AG20443 (cell line): ENCODE results near the gene GOLGA5.
"Not testable (repeated sequence)": the region's sequence is repeated elsewhere in the genome, so short reads cannot be mapped to it uniquely, and the experiment has no call there.

Source experiments
- DNase-seq: peaks from one replicate; pipeline ENCODE4 v3.0.0; 2012; ENCODE audit warnings: low spot score, mixed read lengths

Gene GOLGA5, protein sequence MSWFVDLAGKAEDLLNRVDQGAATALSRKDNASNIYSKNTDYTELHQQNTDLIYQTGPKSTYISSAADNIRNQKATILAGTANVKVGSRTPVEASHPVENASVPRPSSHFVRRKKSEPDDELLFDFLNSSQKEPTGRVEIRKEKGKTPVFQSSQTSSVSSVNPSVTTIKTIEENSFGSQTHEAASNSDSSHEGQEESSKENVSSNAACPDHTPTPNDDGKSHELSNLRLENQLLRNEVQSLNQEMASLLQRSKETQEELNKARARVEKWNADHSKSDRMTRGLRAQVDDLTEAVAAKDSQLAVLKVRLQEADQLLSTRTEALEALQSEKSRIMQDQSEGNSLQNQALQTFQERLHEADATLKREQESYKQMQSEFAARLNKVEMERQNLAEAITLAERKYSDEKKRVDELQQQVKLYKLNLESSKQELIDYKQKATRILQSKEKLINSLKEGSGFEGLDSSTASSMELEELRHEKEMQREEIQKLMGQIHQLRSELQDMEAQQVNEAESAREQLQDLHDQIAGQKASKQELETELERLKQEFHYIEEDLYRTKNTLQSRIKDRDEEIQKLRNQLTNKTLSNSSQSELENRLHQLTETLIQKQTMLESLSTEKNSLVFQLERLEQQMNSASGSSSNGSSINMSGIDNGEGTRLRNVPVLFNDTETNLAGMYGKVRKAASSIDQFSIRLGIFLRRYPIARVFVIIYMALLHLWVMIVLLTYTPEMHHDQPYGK

DNA sequence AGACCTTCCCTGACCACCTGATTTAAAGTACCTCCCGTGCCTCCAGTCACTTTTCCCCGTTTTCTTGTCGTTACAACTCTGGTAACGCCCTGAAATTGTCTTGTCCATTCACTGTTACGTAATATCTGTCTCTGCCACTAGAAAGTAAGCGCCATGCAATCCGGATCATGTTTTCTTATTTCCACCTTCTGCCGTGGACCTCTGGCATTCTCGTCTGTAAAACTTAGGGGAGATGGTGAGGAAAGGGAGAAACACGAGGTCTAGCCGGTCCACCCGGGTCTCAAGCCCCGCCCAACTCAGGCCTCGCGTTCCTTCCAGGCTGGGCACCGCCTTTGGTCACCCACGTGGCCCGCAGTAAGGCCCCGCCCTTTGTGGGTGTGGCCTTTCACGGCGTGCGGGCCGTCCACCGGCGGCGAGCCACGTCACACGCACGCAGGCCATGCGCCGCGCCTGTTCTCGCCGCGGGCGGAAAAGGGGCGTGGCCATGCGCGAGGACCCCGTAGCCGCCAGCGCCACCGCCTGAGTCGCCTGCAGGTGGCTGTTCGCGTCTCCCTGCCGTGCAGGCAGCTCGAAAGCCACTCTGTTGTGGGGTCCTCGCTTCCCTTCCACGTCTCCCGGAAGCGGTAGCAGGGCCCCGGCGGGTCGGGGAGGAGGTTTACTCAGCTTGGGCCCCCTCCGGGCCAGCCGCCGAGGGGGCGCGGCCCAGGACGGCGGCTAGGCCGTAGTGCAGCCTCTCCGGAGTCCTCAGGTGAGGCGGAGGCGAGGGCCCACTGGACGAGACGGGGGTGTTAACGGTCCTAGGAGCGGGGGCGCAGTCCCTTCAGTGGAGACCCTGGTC, at the start of gene GOLGA5:
Gene GOLGA5, plus strand, starts transcription at position 597 of the 838 bp plus-strand sequence. CDS start 3,133 bp downstream, outside the sequence.
- DNase-seq, result peak; percentile 98

- peak; percentile 51 for DNase-seq
Observed at GRCh38 chr14:92747701-92748258, 46.3 kb upstream of the GOLGA5 start.

DNA sequence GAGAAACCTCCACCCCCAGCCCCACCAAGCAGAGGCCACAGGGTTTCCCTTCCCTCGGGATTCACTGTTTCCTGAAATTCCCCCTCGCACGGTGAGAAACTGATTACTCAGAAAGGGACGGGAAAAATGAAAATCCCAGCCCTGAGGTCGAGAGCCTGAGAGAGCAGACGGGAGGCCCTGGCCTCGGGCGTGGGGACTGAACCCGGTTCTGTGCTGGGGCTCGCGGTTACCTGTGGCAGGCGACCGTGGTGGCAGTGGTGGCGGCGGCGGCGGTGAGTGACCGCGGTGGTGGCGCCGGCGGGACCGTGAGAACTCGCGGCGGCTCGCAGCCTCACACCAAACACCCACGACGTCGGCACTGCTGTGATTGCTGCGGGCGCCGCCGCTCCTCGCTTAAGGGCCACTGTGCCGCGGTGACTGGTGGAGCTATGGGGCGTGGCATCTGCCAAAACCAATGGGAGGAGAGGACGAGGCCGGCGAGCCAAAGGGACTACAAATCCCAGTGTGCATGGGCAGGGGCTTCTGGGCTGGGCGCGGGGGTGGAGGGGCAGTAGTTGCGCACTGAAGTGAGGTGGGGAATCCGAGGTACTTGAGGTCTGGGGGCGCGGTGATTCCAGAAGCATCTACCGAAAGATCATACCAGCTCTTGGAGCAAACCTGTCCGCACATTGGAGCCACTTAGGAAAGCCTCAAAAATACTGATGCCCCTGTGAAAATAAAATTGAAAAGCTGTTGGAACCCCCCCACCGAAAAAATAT, 45.7 kb upstream of the GOLGA5 start, which contains the start of gene LGMN:
Gene LGMN, minus strand, starts transcription at position 369 of the 758 bp plus-strand sequence. CDS start 15,841 bp downstream, outside the sequence.
- DNase-seq, result peak; percentile 97

GRCh38 chr14:92750222-92750728, 43.8 kb upstream of the GOLGA5 start:
- DNase-seq, result not testable (repeated sequence)

GRCh38 chr14:92750994-92751400, 43.1 kb upstream of the GOLGA5 start:
- DNase-seq, result no peak

- DNase-seq, result no peak
Observed at GRCh38 chr14:92751819-92752218, 42.3 kb upstream of the GOLGA5 start.

DNA sequence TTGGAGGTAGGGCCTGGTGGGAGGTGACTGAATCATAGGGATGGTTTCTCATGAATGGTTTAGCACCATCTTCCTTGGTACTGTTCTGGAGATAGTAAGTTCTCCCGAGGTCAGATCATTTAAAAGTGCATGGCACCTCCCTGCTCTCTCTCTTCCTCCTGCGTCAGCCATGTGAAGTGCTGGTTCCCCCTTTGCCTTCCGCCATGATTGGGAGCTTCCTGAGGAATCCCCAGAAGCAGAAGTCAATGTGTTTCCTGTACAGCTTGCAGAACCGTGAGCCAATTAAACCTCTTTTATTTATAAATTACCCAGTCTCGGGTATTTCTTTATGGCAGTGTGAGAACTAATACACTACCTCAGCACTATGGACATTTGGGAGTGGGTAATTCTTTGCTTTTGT, 40.9 kb upstream of the GOLGA5 start:
- no peak for DNase-seq

DNA sequence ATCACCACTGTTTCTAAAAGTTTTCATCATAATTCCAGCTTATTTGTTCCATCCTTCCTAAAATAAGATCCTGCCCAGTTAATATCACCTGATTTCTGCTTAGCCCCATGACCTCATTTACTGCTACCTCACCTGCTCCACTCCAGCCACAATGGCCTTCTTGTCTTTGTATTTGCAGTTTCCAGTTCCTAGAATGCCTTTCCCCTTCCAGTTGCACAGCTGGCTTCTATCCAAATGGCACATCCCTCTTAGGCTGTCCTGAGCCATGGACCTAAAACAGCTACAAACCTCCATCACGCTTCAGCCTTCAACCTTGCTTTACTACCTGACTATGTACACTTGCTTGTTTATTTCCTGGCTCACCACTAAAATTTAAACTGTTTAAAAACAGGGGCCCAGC, 39.1 kb upstream of the GOLGA5 start:
- no peak for DNase-seq

- peak; percentile 35 for DNase-seq
Observed at GRCh38 chr14:92755495-92755894, 38.6 kb upstream of the GOLGA5 start.

- no peak for DNase-seq
Observed at GRCh38 chr14:92756446-92756845, 37.7 kb upstream of the GOLGA5 start.

- no peak for DNase-seq
Observed at GRCh38 chr14:92759300-92759678, 34.8 kb upstream of the GOLGA5 start.

DNA sequence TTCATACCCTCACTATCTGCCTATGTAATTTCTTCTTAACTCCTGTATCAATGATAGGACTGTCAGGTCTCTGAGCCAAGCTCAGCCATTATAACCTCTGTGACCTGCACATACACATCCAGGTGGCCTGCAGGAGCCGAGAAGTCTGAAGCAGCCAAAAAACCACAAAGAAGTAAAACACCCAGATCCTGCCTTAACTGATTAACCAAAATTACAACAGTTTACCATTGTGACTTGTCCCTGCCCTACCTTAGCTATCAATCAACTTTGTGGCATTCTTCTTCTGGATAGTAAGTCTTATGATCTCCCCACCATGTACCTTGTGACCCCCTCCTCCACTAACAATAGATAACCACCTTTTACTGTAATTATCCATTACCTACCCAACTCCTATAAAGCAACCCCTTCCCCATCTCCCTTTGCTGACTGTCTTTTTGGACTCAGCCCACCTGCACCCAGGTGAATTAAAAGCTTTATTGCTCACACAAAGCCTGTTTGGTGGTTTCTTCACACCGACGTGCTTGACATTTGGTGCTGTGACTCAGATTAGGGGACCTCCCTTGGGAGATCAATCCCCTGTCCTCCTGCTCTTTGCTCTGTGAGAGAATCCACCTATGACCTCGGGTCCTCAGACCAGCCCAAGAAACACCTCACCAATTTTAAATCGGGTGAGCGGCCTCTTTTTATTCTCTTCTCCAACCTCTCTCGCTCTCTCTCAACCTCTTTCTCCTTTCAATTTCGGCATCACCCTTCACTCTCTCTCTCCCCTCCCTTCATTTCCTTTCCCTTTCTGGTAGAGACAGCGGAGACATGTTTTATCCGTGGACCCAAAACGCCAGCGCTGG, 34.2 kb upstream of the GOLGA5 start:
- no peak for DNase-seq

DNA sequence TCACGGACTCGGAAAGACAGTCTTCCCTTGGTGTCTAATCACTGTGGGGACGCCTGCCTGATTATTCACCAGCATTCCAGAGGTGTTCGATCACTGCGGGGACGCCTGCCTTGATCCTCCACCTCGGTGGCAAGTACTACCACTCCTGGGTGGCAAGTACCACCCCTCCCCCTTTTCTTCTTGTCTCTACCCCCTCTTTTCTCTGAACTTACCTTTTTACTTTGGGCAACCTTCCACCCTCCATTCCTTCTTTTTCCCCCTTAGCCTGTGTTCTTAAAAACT, 33.6 kb upstream of the GOLGA5 start:
- DNase-seq, result no peak

DNA sequence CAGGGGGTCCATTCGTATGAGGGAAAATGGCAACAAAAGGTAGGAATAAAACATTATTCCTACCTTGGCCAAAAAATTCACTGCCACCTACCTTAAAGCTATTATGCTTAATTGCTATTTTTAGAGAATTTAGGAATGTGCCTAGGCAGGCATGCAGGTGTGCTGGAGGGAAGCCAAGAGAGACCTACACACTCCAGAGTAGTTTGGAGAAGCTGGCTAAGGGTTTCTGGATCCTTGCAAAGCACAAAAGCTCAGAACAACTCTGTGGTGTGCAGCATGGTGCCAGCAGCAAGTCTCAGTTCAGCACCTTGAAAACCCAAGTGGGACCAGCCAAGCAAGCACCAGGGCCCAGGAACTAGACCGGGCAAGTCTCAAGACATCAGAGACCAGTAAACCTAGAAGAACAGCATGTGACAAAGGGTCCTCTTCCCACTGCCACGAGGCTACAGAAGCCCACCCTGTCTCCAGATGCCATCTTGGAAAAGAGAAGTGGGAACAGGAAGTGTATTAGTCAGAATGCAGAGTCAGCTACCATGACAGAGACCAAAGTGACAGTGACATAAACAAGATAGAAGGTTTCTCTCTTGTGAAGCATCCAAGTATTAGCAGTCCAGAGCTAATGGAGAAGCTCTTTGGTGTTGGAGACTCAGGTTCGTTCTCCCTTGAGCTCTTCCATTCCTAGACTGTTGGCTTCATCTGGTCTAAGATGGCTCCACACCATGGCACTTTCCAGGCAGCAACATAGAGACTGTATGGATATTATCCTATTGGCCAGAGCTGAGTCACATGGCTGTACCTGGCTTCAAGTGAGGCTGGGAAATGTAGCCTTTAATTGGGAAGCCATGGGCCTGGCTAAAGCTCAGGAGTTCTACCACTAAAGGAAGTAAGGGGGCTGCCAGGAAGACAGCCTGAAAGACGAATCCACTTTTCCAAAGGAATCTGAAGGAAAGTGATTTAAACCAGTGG, 30.2 kb upstream of the GOLGA5 start:
- not testable (repeated sequence) for DNase-seq

DNA sequence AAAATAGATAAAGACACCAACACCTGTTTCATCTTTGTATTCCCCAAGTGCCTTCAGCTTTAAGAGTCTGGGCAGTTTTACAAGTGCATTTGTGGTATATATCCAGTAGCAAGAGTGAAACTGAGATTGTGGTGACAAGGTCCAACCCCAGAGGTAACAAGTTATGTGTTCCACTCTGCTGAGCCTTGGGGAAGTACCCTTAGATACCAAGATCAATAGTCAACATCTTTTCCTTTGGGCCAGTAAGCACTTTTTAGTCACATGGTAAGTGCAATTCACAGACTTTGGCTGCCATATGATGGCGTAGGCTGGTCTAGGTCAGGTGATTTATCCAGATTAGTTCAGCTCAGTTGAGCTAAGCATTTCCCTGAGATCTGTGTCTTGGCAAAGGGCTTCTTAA, 25.9 kb upstream of the GOLGA5 start:
- DNase-seq, result not testable (repeated sequence)

- DNase-seq, result no peak
Observed at GRCh38 chr14:92768795-92769194, 25.3 kb upstream of the GOLGA5 start.

GRCh38 chr14:92770484-92770883, 23.6 kb upstream of the GOLGA5 start:
- DNase-seq, result no peak

- DNase-seq, result no peak
Observed at GRCh38 chr14:92774572-92774971, 19.5 kb upstream of the GOLGA5 start.

DNA sequence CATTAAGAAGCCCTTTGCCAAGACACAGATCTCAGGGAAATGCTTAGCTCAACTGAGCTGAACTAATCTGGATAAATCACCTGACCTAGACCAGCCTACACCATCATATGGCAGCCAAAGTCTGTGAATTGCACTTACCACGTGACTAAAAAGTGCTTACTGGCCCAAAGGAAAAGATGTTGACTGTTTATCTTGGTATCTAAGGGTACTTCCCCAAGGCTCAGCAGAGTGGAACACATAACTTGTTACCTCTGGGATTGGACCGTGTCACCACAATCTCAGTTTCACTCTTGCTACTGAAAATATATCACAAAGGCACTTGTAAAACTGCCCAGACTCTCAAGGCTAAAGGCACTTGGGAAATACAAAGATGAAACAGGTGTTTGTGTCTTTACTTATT, 18.8 kb upstream of the GOLGA5 start:
- DNase-seq, result not testable (repeated sequence)
